Stromal cell of bone marrow (primary cell): ENCODE measurements around the gene ARPIN.
"Not testable (repeated sequence)": the region's sequence is repeated elsewhere in the genome, so short reads cannot be mapped to it uniquely, and the experiment has no call there.

Source experiments
- DNase-seq: peaks from one replicate; pipeline ENCODE4 v3.0.0-alpha.2; 2012; ENCODE audit warnings: low read depth

ARPIN gene

GRCh38 chr15:89912674-89913396, at the start of gene ARPIN:
TSS of gene ARPIN (minus strand) at chr15:89912952. CDS start at chr15:89912835, 117 bp downstream.
- no peak for DNase-seq

GRCh38 chr15:89958107-89958805, 45.5 kb upstream of the ARPIN start:
- DNase-seq: no peak

- not testable (repeated sequence) for DNase-seq
Measured at GRCh38 chr15:89955449-89955998, 42.8 kb upstream of the ARPIN start.

GRCh38 chr15:89954541-89954940, 41.8 kb upstream of the ARPIN start:
- DNase-seq: no peak

GRCh38 chr15:89948796-89949195, 36.0 kb upstream of the ARPIN start:
- no peak for DNase-seq

- DNase-seq: no peak
Measured at GRCh38 chr15:89947385-89947784, 34.6 kb upstream of the ARPIN start.

- DNase-seq: no peak
Measured at GRCh38 chr15:89946681-89947299, 34.0 kb upstream of the ARPIN start.

GRCh38 chr15:89943721-89944120, 31.0 kb upstream of the ARPIN start:
- DNase-seq: not testable (repeated sequence)

GRCh38 chr15:89939910-89940309, 27.2 kb upstream of the ARPIN start:
- no peak for DNase-seq

GRCh38 chr15:89939377-89939776, 26.6 kb upstream of the ARPIN start:
- not testable (repeated sequence) for DNase-seq

GRCh38 chr15:89937365-89938350, 24.9 kb upstream of the ARPIN start:
- DNase-seq: no peak

GRCh38 chr15:89936786-89937265, 24.1 kb upstream of the ARPIN start:
- no peak for DNase-seq

GRCh38 chr15:89936051-89936785, 23.5 kb upstream of the ARPIN start:
- no peak for DNase-seq

- no peak for DNase-seq
Measured at GRCh38 chr15:89932880-89933279, 20.1 kb upstream of the ARPIN start.

- DNase-seq: no peak
Measured at GRCh38 chr15:89928421-89928820, 15.7 kb upstream of the ARPIN start.

- DNase-seq: no peak
Measured at GRCh38 chr15:89926158-89926557, 13.4 kb upstream of the ARPIN start.

- no peak for DNase-seq
Measured at GRCh38 chr15:89917442-89918101, 4.8 kb upstream of the ARPIN start.

- no peak for DNase-seq
Measured at GRCh38 chr15:89916660-89917059, 3.9 kb upstream of the ARPIN start.

GRCh38 chr15:89912145-89912673, 543 bp downstream of the ARPIN start:
- DNase-seq: no peak
